Activated CD8-positive, alpha-beta T cell treated with anti-CD3 and anti-CD28 coated beads for 36 hours (primary cell): ENCODE measurements around the gene SH3BP1. TPM values are rescaled to one million over a fixed set of nuclear protein-coding genes. Genes with fewer than 3 reads are reported as not detected.

ENCODE experiments used
- ATAC-seq: fragments of 200-7000 bp; cut with Tn5 transposase; one replicate; pipeline ENCODE4 v1.10.0; 2021; ENCODE audit warnings: mild to moderate bottlenecking, moderate library complexity
- CTCF ChIA-PET: fragments of 350-600 bp; sonication (Branson Sonifier 250); formaldehyde crosslinking; loops from one replicate; lab custom pipeline; 2021; ENCODE audit warnings: antibody characterized with exemption; lab: Charles Lee
- POLR2A ChIA-PET: fragments of 350-600 bp; sonication (Branson Sonifier 250); formaldehyde crosslinking; loops from one replicate; lab custom pipeline; 2021; ENCODE audit warnings: antibody characterized with exemption; lab: Charles Lee
- DNase-seq: peaks from one replicate; pipeline ENCODE4 v3.0.0-alpha.2; 2020
- H3K27ac Mint-ChIP-seq: one replicate; pipeline ENCODE4 v1.8.0; 2021; ENCODE audit warnings: mild to moderate bottlenecking, mixed read lengths
- H3K27me3 Mint-ChIP-seq: one replicate; pipeline ENCODE4 v1.8.0; 2021; ENCODE audit warnings: mixed read lengths
- H3K36me3 Mint-ChIP-seq: one replicate; pipeline ENCODE4 v1.8.0; 2021; ENCODE audit warnings: low read depth, mixed read lengths
- H3K4me1 Mint-ChIP-seq: one replicate; pipeline ENCODE4 v1.8.0; 2021; ENCODE audit warnings: low read depth, mixed read lengths
- H3K4me3 Mint-ChIP-seq: one replicate; pipeline ENCODE4 v1.8.0; 2021; ENCODE audit warnings: mild to moderate bottlenecking, moderate library complexity, mixed read lengths
- H3K9me3 Mint-ChIP-seq: one replicate; pipeline ENCODE4 v1.8.0; 2021; ENCODE audit warnings: mixed read lengths
- intact Hi-C: fragments of 100-400 bp; cut with micrococcal nuclease; formaldehyde crosslinking; loops from one replicate; pipeline ENCODE4 v1.10.0; 2022
- total RNA-seq, 2 experiments: library from RNA; stranded (reverse); gene quantifications; one replicate each; pipeline ENCODE4 v1.2.3, GENCODE V29; 2021
- TF ChIP-seq, protein P1 (sequence below): fragments of 200-600 bp; IDR thresholded peaks from one replicate; pipeline ENCODE4 v1.8.0; 2022; ENCODE audit warnings: antibody characterized with exemption, mild to moderate bottlenecking

The SH3BP1 gene
- total RNA-seq, 2 experiments from 2014 or later, result 122 to 128 TPM

DNA sequence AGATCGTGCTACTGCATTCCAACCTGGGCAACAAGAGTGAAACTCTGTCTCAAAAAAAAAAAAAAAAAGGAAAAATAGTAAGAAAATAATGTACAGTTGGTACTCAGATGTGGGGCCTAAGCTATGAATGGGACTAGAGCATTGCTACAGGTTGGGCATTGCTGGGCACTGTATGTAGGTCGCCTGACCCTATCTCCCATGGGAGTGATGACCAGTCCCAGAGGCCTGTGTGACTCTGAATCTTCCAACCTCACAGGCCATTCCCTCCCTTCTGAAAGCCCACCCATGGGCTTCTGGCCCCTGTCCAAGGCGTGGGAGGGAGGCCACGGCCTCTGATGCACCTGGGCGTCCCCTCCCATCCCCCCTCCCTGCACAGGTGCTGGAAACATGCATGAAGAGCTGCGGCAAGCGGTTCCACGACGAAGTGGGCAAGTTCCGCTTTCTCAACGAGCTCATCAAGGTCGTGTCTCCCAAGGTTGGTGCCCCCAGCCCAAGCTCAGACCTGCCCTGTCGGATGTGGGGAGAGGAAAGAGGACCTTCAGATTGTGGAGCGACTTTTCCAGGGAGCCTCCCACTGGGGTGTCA, 21.3 kb upstream of the SH3BP1 start:
- intact Hi-C loops, result no loop called here
- H3K4me3 Mint-ChIP-seq, result no peak overlapping the region
- no peak overlapping the region for H3K27ac Mint-ChIP-seq
- DNase-seq (no peak), ATAC-seq (no peak)
- POLR2A ChIA-PET, result interaction anchor here (1.0 to 5.0 kb wide), 6 partner anchors 8 to 68 kb away, joined by 3 to 28 read pairs (median 4); partner anchors contain the start of genes GGA1 and NOL12
- TF ChIP-seq, protein P1, sequence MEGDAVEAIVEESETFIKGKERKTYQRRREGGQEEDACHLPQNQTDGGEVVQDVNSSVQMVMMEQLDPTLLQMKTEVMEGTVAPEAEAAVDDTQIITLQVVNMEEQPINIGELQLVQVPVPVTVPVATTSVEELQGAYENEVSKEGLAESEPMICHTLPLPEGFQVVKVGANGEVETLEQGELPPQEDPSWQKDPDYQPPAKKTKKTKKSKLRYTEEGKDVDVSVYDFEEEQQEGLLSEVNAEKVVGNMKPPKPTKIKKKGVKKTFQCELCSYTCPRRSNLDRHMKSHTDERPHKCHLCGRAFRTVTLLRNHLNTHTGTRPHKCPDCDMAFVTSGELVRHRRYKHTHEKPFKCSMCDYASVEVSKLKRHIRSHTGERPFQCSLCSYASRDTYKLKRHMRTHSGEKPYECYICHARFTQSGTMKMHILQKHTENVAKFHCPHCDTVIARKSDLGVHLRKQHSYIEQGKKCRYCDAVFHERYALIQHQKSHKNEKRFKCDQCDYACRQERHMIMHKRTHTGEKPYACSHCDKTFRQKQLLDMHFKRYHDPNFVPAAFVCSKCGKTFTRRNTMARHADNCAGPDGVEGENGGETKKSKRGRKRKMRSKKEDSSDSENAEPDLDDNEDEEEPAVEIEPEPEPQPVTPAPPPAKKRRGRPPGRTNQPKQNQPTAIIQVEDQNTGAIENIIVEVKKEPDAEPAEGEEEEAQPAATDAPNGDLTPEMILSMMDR, result no peak
- H3K27me3 Mint-ChIP-seq, result no peaks in the 10 kb centered on the region
- peaks cover 7% of the 10 kb centered on the region for H3K36me3 Mint-ChIP-seq
- H3K4me1 Mint-ChIP-seq, result no peaks in the 10 kb centered on the region
- CTCF ChIA-PET, result interaction anchor here (3.3 to 41.4 kb wide), 2 partner anchors 11 to 38 kb away, joined by 20 to 1770 read pairs; partner anchors contain the start of genes LGALS1, NOL12, PDXP and SH3BP1
- H3K9me3 Mint-ChIP-seq, result no peaks in the 10 kb centered on the region

DNA sequence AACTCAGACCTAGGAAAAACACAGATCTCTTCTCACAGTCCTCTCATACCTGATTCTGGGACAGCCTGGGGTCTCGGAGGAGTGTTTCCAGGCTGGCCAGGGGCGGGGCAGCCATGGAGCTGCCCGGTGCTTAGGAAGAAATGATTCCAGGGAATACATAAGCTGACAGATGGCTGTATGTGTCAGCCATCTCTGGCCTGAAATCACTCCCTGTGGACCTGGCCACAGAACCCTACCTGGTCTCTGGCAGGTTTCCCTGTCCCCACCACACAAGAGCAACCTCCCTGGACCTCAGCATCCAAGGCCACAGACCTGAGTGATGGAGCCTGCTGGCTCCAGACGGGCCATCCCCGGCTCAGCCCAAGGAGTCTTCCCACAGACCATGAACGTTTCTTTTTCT, 20.8 kb upstream of the SH3BP1 start:
- Mint-ChIP-seq H3K9me3 (no peaks in the 10 kb centered on the region), H3K27ac (no peak overlapping the region), H3K4me3 (no peak overlapping the region), H3K4me1 (peaks cover 2% of the 10 kb centered on the region), H3K36me3 (peaks cover 7% of the 10 kb centered on the region), H3K27me3 (no peaks in the 10 kb centered on the region)
- intact Hi-C loops, result no loop called here
- CTCF ChIA-PET, result interaction anchor here (3.3 to 41.4 kb wide), 2 partner anchors 11 to 38 kb away, joined by 20 to 1770 read pairs; partner anchors contain the start of genes LGALS1, NOL12, PDXP and SH3BP1
- POLR2A ChIA-PET, result interaction anchor here (0.7 to 5.0 kb wide), 4 partner anchors 9 to 67 kb away, joined by 3 to 28 read pairs (median 4); partner anchors contain the start of genes GGA1 and NOL12
- DNase-seq (no peak), ATAC-seq (no peak)
- TF ChIP-seq, protein P1, result no peak

DNA sequence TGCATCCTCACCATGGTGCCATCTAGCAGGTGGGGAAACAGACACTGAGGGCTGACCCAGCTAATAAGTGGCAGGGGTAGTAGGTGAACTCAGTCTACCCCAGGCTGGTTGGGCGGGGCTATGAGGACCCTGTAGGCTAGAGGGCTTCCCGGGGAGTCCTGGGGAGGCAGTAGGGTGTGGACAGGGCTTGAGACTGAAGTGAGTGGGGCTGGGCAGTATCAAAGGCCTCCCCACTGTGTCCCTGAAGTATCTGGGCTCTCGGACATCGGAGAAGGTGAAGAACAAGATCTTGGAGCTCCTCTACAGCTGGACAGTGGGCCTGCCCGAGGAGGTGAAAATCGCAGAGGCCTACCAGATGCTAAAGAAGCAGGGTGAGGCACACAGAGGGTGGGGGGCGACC, 19.5 kb upstream of the SH3BP1 start:
- TF ChIP-seq, protein P1, result no peak
- ATAC-seq, result no peak
- intact Hi-C loops, result no loop called here
- peaks cover 15% of the 10 kb centered on the region for H3K4me1 Mint-ChIP-seq
- no peak overlapping the region for H3K4me3 Mint-ChIP-seq
- no peaks in the 10 kb centered on the region for H3K27me3 Mint-ChIP-seq
- no peak overlapping the region for H3K27ac Mint-ChIP-seq
- CTCF ChIA-PET, result interaction anchor here (41.4 kb wide), 1 partner anchor 36 kb away, joined by 1770 read pairs; the partner anchor contains the start of genes LGALS1, NOL12, PDXP and SH3BP1
- POLR2A ChIA-PET, result interaction anchor here (0.7 to 5.0 kb wide), 5 partner anchors 10 to 38 kb away, joined by 3 to 28 read pairs (median 4); partner anchors contain the start of gene GGA1
- no peak for DNase-seq
- H3K9me3 Mint-ChIP-seq, result no peaks in the 10 kb centered on the region
- H3K36me3 Mint-ChIP-seq, result peaks cover 9% of the 10 kb centered on the region

DNA sequence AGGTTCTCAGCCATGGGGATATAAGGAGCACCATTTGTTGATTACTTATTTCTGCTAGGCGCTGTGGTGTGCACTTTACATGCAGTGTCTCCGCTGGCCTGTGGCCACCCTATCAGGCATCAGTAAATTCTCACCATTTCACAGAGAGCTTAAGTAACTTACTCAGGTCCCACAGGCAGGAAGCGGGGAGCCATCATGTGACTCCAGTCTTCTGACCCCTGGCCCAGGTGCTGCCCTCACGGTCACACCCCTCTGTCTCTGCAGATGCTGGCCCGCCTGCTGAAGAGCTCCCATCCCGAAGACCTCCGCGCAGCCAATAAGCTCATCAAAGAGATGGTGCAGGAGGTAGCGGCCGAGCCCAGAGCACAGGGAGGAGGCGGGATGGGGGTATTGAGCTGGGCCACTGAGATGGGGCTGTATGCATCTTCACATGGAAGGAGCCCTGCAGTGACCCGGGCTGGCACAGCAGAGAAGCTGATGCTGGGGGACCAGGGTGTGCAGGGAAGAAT, 18.1 kb upstream of the SH3BP1 start:
- no peaks in the 10 kb centered on the region for H3K27me3 Mint-ChIP-seq
- intact Hi-C loops, result no loop called here
- no peak overlapping the region for H3K4me3 Mint-ChIP-seq
- TF ChIP-seq, protein P1, result no peak
- H3K9me3 Mint-ChIP-seq, result no peaks in the 10 kb centered on the region
- POLR2A ChIA-PET, result interaction anchor here (2.4 to 5.0 kb wide), 3 partner anchors 8 to 12 kb away, joined by 9 to 28 read pairs (median 9); partner anchors contain the start of gene GGA1
- ATAC-seq, result no peak
- peaks cover 29% of the 10 kb centered on the region for H3K4me1 Mint-ChIP-seq
- CTCF ChIA-PET, result interaction anchor here (41.4 kb wide), 1 partner anchor 35 kb away, joined by 1770 read pairs; the partner anchor contains the start of genes LGALS1, NOL12, PDXP and SH3BP1
- no peak overlapping the region for H3K27ac Mint-ChIP-seq
- peaks cover 20% of the 10 kb centered on the region for H3K36me3 Mint-ChIP-seq
- DNase-seq, result no peak
